GM11168 (cell line): ENCODE data around the gene B4GALT2.

Source experiments
- in situ Hi-C: fragments of 300-500 bp; cut with MboI; formaldehyde crosslinking; loops from one replicate; pipeline ENCODE4 v1.12.0; 2022; ENCODE audit warnings: low sequenced_read_pairs; ENCODE audit not compliant: unreplicated experiment

The B4GALT2 gene

GRCh38 chr1:44037154-44037553 is 58.1 kb downstream of the B4GALT2 start:
- in situ Hi-C loops: no loop called here

GRCh38 chr1:44038876-44039657 is 60.1 kb downstream of the B4GALT2 start:
- in situ Hi-C loops: no loop called here

GRCh38 chr1:44040418-44040817 is 61.4 kb downstream of the B4GALT2 start:
- in situ Hi-C loops: loop anchor here (10.0 kb wide), 1 partner anchor 46 kb away; the partner anchor contains the start of gene CCDC24
